Measurements from ENCODE around the gene GTSF1L. TPM values are rescaled to one million over a fixed set of nuclear protein-coding genes. Genes with fewer than 3 reads are reported as not detected.

GTSF1L gene
- total RNA-seq, 1 experiment from 2014 or later: not detected

DNA sequence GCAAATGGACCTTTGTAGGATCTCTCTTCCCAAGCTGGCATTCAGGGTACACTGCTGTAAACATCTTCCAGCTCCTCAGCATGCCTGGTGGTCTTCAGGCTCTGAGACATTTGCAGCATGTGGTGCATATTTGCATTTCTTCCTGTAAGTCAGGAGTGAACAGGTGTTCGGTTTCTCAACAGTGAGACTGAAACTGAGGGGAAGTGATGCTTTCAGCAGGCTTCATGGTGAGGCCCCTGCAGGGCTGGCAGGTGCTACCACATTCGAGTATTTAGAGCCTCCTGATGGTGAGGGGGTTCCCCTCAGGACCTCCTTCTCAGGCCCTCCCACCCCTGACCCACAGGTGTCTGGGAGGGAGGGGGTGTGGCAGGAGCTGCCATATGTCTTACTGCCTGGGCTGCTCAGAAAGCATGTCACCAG lies 44.8 kb downstream of the GTSF1L start:
- H3K23ac ChIP-seq (ENCODE audit: insufficient read length, low read depth, low read length): no peak overlapping the region
- H4K20me1 ChIP-seq (ENCODE audit: control insufficient read depth, insufficient read depth, insufficient read length): no peaks in the 10 kb centered on the region
- no peak overlapping the region for H3K4me3 Mint-ChIP-seq
- TF ChIP-seq, protein P1, sequence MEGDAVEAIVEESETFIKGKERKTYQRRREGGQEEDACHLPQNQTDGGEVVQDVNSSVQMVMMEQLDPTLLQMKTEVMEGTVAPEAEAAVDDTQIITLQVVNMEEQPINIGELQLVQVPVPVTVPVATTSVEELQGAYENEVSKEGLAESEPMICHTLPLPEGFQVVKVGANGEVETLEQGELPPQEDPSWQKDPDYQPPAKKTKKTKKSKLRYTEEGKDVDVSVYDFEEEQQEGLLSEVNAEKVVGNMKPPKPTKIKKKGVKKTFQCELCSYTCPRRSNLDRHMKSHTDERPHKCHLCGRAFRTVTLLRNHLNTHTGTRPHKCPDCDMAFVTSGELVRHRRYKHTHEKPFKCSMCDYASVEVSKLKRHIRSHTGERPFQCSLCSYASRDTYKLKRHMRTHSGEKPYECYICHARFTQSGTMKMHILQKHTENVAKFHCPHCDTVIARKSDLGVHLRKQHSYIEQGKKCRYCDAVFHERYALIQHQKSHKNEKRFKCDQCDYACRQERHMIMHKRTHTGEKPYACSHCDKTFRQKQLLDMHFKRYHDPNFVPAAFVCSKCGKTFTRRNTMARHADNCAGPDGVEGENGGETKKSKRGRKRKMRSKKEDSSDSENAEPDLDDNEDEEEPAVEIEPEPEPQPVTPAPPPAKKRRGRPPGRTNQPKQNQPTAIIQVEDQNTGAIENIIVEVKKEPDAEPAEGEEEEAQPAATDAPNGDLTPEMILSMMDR (conservative IDR thresholded peaks at IDR 0.05): no peak
- peaks cover under 1% of the 10 kb centered on the region; the same call in 1 of the 2 replicates for H3K79me2 ChIP-seq (ENCODE audit: insufficient read depth, low read length)
- WGBS (ENCODE audit: extremely low coverage, insufficient read length, low lambda C conversion rate): no CpG with 5 or more reads among the region's 2 CpGs
- H3K23me2 ChIP-seq (ENCODE audit: insufficient read length, low read depth, low read length, poor library complexity, severe bottlenecking): no peaks in the 10 kb centered on the region
- no peak overlapping the region for H3K9ac ChIP-seq (ENCODE audit: extremely low read depth, insufficient read length, low read length)
- no peak overlapping the region for H3K18ac ChIP-seq (ENCODE audit: insufficient read length, low read depth, low read length)
- no peak overlapping the region for H3K27ac ChIP-seq (ENCODE audit: insufficient read length, low read depth, low read length)
- H4K8ac ChIP-seq (replicated peaks; ENCODE audit: insufficient read length, low read depth, low read length): no peak overlapping the region
- peaks cover 2% of the 10 kb centered on the region for H3K79me1 ChIP-seq (ENCODE audit: insufficient read depth, low read depth, low read length, poor library complexity, severe bottlenecking)
- H2BK5ac ChIP-seq (ENCODE audit: insufficient read length, low read length): no peak overlapping the region
- no peak overlapping the region for H3T11ph ChIP-seq (ENCODE audit: low read length)
- H2BK20ac ChIP-seq (ENCODE audit: low read depth, low read length, poor library complexity, severe bottlenecking): no peak overlapping the region
- no peak overlapping the region for H2BK120ac ChIP-seq (ENCODE audit: low read depth, low read length, poor library complexity, severe bottlenecking)
- no peak overlapping the region for H2BK12ac ChIP-seq (ENCODE audit: insufficient read length, low read depth, low read length)
- peaks cover 8 to 11% of the 10 kb centered on the region in 2 experiments for H3K4me1 Mint-ChIP-seq
- no peak overlapping the region for H3K27ac Mint-ChIP-seq
- no peak overlapping the region for H3K56ac ChIP-seq (ENCODE audit: insufficient read length, low read depth, low read length)
- H3K14ac ChIP-seq (ENCODE audit: insufficient read depth, low read length): no peak overlapping the region
- no peaks in the 10 kb centered on the region for H3K9me3 Mint-ChIP-seq
- H3K27me3 Mint-ChIP-seq (ENCODE audit: low read depth): no peaks in the 10 kb centered on the region
- H2AK5ac ChIP-seq (ENCODE audit: insufficient read length, low read length): no peak overlapping the region
- H3K4me1 ChIP-seq (ENCODE audit: insufficient read depth, low read length): no peaks in the 10 kb centered on the region
- H3K36me3 Mint-ChIP-seq (ENCODE audit: insufficient read depth in 1 of 3, low read depth in 3 of 3): peaks cover 18 to 64% (median 64%) of the 10 kb centered on the region in 3 experiments; a peak in 6 of 7 replicates
- DNase-seq: no peak
- no peaks in the 10 kb centered on the region for H3K27me3 ChIP-seq (ENCODE audit: insufficient read depth, low read length)
- no peak overlapping the region for H3K4me2 ChIP-seq (ENCODE audit: insufficient read depth, insufficient read length, low read length)
- H3K4ac ChIP-seq (ENCODE audit: low read depth, low read length): no peak overlapping the region
- H3K9me3 ChIP-seq (ENCODE audit: control insufficient read depth, low read depth, low read length): no peaks in the 10 kb centered on the region
- H4K91ac ChIP-seq (ENCODE audit: insufficient read length, low read depth, low read length): no peak overlapping the region
- H2BK15ac ChIP-seq (ENCODE audit: low read depth, low read length): no peak overlapping the region
- no peak overlapping the region for H2AFZ ChIP-seq (ENCODE audit: low read length)
- no peak overlapping the region for H4K5ac ChIP-seq (ENCODE audit: insufficient read length, low read depth, low read length)
